SK-N-SH (cell line): ENCODE measurements around the gene MGLL. TPM values are rescaled to one million over a fixed set of nuclear protein-coding genes. Genes with fewer than 3 reads are reported as not detected.

ENCODE experiments used
- CTCF ChIA-PET: fragments of 300-600, 350-600 bp; formaldehyde crosslinking; extraction: SDS; loops from one replicate; lab custom pipeline; 2021; lab: Yijun Ruan, JAX
- POLR2A ChIA-PET: fragments of 350-600 bp; sonication (Branson Sonifier 250); formaldehyde crosslinking; extraction: SDS; loops from one replicate; lab custom pipeline; 2020; ENCODE audit warnings: antibody characterized with exemption, inconsistent platforms; lab: Yijun Ruan, JAX
- DNase-seq: peaks from one replicate; pipeline ENCODE4 v3.0.0; 2012
- H2AFZ ChIP-seq: fragments of 200-600 bp; sonication (generic); 2 replicates; pipeline ENCODE4 v1.8.1; 2016; ENCODE audit warnings: antibody characterized with exemption, mild to moderate bottlenecking, low read depth
- H3F3A ChIP-seq: fragments of 200-600 bp; sonication (generic); replicated peaks from 2 replicates; pipeline ENCODE3; 2016; ENCODE audit warnings: antibody characterized with exemption, mild to moderate bottlenecking; ENCODE audit not compliant: insufficient read depth
- H3K27ac ChIP-seq, 2 experiments: fragments of 200-500 bp in 1 of 2; fragments of 200-600 bp in 1 of 2; sonication (Bioruptor generic) in 1 of 2; sonication (generic), shearing (Covaris generic) in 1 of 2; 2 replicates each; pipeline versions ENCODE4 v1.5.1 to v1.6.1; 2014 to 2016; ENCODE audit warnings: low read depth in 2 of 2, inconsistent platforms in 1 of 2, low read length in 1 of 2, mild to moderate bottlenecking in 1 of 2, mixed read lengths in 1 of 2
- H3K27me3 ChIP-seq: fragments of 200-600 bp; sonication (generic), shearing (Covaris generic); 2 replicates; pipeline ENCODE4 v1.6.1; 2016; ENCODE audit warnings: mixed run types; ENCODE audit not compliant: insufficient read depth
- H3K36me3 ChIP-seq, 2 experiments: fragments of 200-500 bp in 1 of 2; fragments of 200-600 bp in 1 of 2; sonication (Bioruptor generic) in 1 of 2; sonication (generic) in 1 of 2; replicated peaks in 1 of 2; 2 replicates each; pipeline versions ENCODE3 to v1.5.1; 2014 to 2016; ENCODE audit warnings: low read length in 1 of 2, mild to moderate bottlenecking in 1 of 2; ENCODE audit not compliant: insufficient read depth in 2 of 2, control insufficient read depth in 1 of 2
- H3K4me1 ChIP-seq, 2 experiments: fragments of 200-500 bp in 1 of 2; fragments of 200-600 bp in 1 of 2; sonication (Bioruptor generic) in 1 of 2; sonication (generic), shearing (Covaris generic) in 1 of 2; 2 replicates each; pipeline versions ENCODE4 v1.5.1 to v1.6.1; 2014 to 2016; ENCODE audit warnings: low read depth in 1 of 2, low read length in 1 of 2, mixed run types in 1 of 2; ENCODE audit not compliant: insufficient read depth in 2 of 2, control insufficient read depth in 1 of 2
- H3K4me2 ChIP-seq: fragments of 200-600 bp; sonication (generic), shearing (Covaris generic); 2 replicates; pipeline ENCODE4 v1.6.1; 2017; ENCODE audit warnings: mixed run types
- H3K4me3 ChIP-seq, 2 experiments: fragments of 200-500 bp in 1 of 2; fragments of 200-600 bp in 1 of 2; sonication (Bioruptor generic) in 1 of 2; sonication (generic), shearing (Covaris generic) in 1 of 2; 2 replicates each; pipeline versions ENCODE4 v1.5.1 to v1.8.1; 2014 to 2016; ENCODE audit warnings: low read depth in 2 of 2, inconsistent platforms in 1 of 2, low read length in 1 of 2, mild to moderate bottlenecking in 1 of 2, mixed read lengths in 1 of 2, moderate library complexity in 1 of 2
- H3K79me2 ChIP-seq: fragments of 200-600 bp; sonication (generic); 2 replicates; pipeline ENCODE4 v1.8.1; 2017; ENCODE audit warnings: mild to moderate bottlenecking; ENCODE audit not compliant: insufficient read depth
- H3K9ac ChIP-seq: fragments of 200-600 bp; sonication (generic); 2 replicates; pipeline ENCODE4 v1.6.1; 2017; ENCODE audit warnings: mixed run types
- H3K9me2 ChIP-seq: fragments of 200-600 bp; sonication (generic); 2 replicates; pipeline ENCODE4 v1.6.1; 2017; ENCODE audit warnings: mixed run types
- H3K9me3 ChIP-seq: fragments of 200-600 bp; sonication (generic); 2 replicates; pipeline ENCODE4 v1.6.1; 2017; ENCODE audit warnings: mixed run types, mild to moderate bottlenecking, moderate library complexity
- H4K20me1 ChIP-seq: fragments of 200-600 bp; sonication (generic); 2 replicates; pipeline ENCODE4 v1.6.1; 2017; ENCODE audit warnings: mild to moderate bottlenecking, mixed run types; ENCODE audit not compliant: insufficient read depth
- CHD2 ChIP-seq: fragments of 150-350 bp; IDR thresholded peaks from 2 replicates; pipeline ENCODE4 v1.6.1; 2018; ENCODE audit warnings: low read length; ENCODE audit not compliant: partially characterized antibody
- EZH2phosphoT487 ChIP-seq: fragments of 200-600 bp; sonication (generic); IDR thresholded peaks from 2 replicates; pipeline ENCODE4 v1.6.1; 2017; ENCODE audit warnings: low read depth, mixed run types, mild to moderate bottlenecking, antibody characterized with exemption, moderate library complexity, borderline replicate concordance
- FOXM1 ChIP-seq: IDR thresholded peaks from 2 replicates; pipeline ENCODE4 v1.4.0; 2012; ENCODE audit warnings: low read depth, mild to moderate bottlenecking
- POLR2AphosphoS5 ChIP-seq: IDR thresholded peaks from 2 replicates; pipeline ENCODE4 v1.6.1; 2012; ENCODE audit warnings: low read depth, low read length
- RFX5 ChIP-seq: IDR thresholded peaks from 2 replicates; pipeline ENCODE4 v1.6.1; 2012; ENCODE audit warnings: mild to moderate bottlenecking, improper control_type of control experiment, low read length
- RXRA ChIP-seq: IDR thresholded peaks from 2 replicates; pipeline ENCODE4 v1.4.0; 2012; ENCODE audit warnings: low read depth, mild to moderate bottlenecking, borderline replicate concordance
- TCF12 ChIP-seq: IDR thresholded peaks from 2 replicates; pipeline ENCODE4 v1.4.0; 2012
- WGBS: methylation state at CpG from one replicate; pipeline ENCODE4 v1.1.6; 2017; ENCODE audit warnings: low lambda C conversion rate; 5-methylcytosine and 5-hydroxymethylcytosine counted together
- polyA plus RNA-seq, 3 experiments: library from polyadenylated mRNA; depleted of rRNA; stranded (reverse); fragments of >200 nt; gene quantifications; 2 replicates each; pipeline ENCODE4 v1.2.3, GENCODE V29; 2012
- TF ChIP-seq, protein P1 (sequence below): fragments of 200-600 bp; sonication (generic); IDR thresholded peaks from 2 replicates; pipeline ENCODE4 v1.6.1; 2017; ENCODE audit warnings: antibody characterized with exemption, mild to moderate bottlenecking, moderate library complexity
- TF ChIP-seq, protein P2 (sequence below): IDR thresholded peaks from 2 replicates; pipeline ENCODE4 v1.4.0; 2012; ENCODE audit warnings: low read depth, borderline replicate concordance

The MGLL gene
- polyA plus RNA-seq, 1 of the 3 experiments (the other 2 are of a cell fraction), result 2.2 TPM

DNA sequence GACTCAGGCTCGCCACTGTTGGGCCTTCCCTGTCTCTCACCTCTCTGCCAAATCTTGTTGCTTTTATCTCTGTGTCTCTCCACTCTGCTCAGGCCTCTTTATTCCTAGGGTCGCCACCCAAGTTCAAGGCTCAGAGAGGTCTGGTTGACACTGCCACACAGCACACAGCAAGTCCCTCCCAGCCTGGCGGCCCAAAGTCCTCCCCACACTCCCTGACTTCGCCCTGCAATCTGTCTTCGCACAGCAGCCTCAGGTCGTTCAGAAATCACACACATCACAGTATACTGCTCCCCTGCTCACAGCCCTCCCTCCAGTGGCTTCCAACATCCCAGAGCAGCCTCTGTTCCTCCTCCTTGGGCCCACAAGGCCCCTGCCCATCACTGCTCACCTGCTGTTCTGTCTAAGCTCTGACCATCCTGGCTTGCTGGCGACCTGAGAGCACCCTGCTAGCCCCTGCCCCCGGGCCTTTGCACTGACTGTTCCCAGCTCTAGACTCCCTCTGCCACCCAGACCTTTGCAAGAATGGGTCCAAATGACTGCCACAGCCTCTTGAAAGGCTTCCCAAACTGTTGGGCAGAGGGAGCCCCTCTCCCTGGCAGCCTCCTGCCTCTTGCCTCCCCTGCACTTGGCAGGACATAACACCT lies 48.4 kb downstream of the MGLL start:
- WGBS, result 90% methylated on average over 8 of the region's 8 CpGs
- TF ChIP-seq, protein P1, sequence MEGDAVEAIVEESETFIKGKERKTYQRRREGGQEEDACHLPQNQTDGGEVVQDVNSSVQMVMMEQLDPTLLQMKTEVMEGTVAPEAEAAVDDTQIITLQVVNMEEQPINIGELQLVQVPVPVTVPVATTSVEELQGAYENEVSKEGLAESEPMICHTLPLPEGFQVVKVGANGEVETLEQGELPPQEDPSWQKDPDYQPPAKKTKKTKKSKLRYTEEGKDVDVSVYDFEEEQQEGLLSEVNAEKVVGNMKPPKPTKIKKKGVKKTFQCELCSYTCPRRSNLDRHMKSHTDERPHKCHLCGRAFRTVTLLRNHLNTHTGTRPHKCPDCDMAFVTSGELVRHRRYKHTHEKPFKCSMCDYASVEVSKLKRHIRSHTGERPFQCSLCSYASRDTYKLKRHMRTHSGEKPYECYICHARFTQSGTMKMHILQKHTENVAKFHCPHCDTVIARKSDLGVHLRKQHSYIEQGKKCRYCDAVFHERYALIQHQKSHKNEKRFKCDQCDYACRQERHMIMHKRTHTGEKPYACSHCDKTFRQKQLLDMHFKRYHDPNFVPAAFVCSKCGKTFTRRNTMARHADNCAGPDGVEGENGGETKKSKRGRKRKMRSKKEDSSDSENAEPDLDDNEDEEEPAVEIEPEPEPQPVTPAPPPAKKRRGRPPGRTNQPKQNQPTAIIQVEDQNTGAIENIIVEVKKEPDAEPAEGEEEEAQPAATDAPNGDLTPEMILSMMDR, result no peak
- TF ChIP-seq CHD2 (no peak), TCF12 (no peak), FOXM1 (no peak)
- TF ChIP-seq, protein P2, sequence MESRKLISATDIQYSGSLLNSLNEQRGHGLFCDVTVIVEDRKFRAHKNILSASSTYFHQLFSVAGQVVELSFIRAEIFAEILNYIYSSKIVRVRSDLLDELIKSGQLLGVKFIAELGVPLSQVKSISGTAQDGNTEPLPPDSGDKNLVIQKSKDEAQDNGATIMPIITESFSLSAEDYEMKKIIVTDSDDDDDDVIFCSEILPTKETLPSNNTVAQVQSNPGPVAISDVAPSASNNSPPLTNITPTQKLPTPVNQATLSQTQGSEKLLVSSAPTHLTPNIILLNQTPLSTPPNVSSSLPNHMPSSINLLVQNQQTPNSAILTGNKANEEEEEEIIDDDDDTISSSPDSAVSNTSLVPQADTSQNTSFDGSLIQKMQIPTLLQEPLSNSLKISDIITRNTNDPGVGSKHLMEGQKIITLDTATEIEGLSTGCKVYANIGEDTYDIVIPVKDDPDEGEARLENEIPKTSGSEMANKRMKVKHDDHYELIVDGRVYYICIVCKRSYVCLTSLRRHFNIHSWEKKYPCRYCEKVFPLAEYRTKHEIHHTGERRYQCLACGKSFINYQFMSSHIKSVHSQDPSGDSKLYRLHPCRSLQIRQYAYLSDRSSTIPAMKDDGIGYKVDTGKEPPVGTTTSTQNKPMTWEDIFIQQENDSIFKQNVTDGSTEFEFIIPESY, result no peak
- H3F3A ChIP-seq, result peaks cover 9% of the 10 kb centered on the region

DNA sequence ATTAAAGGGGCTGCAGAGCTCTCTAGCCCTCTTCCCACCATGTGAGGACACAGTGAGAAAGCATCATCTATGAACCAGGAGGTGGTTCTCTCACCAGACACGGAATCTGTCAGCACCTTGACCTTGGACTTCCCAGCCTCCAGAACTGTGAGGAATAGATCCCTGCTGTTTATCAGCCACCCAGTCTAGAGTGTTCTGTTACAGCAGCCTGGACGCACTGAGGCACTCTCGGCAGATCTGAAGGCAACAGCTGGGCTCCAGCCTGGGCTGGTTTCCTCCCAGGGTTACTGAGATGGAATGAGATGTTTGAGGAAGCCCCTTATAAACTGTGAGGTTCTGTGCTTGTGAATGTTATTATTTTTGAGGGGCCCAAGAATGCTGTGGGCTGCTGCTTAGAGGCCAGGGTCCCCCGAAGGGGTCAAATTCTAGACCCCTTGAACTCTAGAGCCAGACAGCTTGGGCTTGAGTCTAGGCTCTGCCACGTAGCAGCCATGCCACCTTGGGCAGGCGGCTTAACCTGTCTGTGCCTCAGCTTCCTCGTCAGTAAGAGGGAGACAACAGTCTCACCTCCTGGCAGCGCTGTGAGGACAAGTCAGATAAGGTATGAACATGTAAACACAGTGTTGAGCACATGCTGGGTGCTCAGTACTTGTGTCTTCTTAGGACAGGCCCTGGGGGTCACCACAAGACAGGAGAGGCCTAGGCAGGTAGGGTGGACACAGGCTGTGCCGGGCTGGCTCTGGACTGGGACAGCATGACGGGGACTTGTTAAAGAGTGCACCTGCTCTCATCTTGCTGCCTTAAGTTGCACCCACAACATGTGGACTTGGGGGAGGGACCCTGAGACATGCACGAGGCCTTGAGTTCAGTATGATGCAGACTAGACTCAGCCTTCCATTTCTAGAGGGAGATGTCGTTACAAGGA lies 49.2 kb downstream of the MGLL start:
- no peak overlapping the region for H2AFZ ChIP-seq
- ChIA-PET POLR2A (no interaction called here), CTCF (no interaction called here)
- no peaks in the 10 kb centered on the region for H3K79me2 ChIP-seq
- no peak overlapping the region for H3K27ac ChIP-seq
- H4K20me1 ChIP-seq, result no peaks in the 10 kb centered on the region
- H3K4me2 ChIP-seq, result no peak overlapping the region
- 97% methylated on average over 8 of the region's 12 CpGs for WGBS
- no peaks in the 10 kb centered on the region for H3K36me3 ChIP-seq
- no peaks in the 10 kb centered on the region for H3K9me3 ChIP-seq
- H3K9ac ChIP-seq, result no peak overlapping the region
- no peaks in the 10 kb centered on the region for H3K9me2 ChIP-seq
- DNase-seq, result no peak
- TF ChIP-seq RFX5 (no peak), POLR2AphosphoS5 (no peak), EZH2phosphoT487 (no peak), RXRA (no peak)
- H3F3A ChIP-seq, result peaks cover 15% of the 10 kb centered on the region
- H3K27me3 ChIP-seq, result no peaks in the 10 kb centered on the region
- H3K4me3 ChIP-seq, result no peak overlapping the region
- peaks cover 21% of the 10 kb centered on the region in 2 experiments; a peak in 3 of 4 replicates for H3K4me1 ChIP-seq

More for the DNA sequence above, 48.4 kb downstream of the MGLL start:
- H3K79me2 ChIP-seq, result no peaks in the 10 kb centered on the region
- H3K9ac ChIP-seq, result no peak overlapping the region
- no peak overlapping the region for H3K4me3 ChIP-seq
- no peaks in the 10 kb centered on the region for H3K27me3 ChIP-seq
- ChIA-PET POLR2A (no interaction called here), CTCF (no interaction called here)
- no peak for DNase-seq
- no peaks in the 10 kb centered on the region for H3K9me2 ChIP-seq
- no peaks in the 10 kb centered on the region for H3K36me3 ChIP-seq
- H3K27ac ChIP-seq, result no peak overlapping the region; a peak in 1 of 4 replicates
- no peaks in the 10 kb centered on the region for H4K20me1 ChIP-seq
- H3K9me3 ChIP-seq, result no peaks in the 10 kb centered on the region
- no peak overlapping the region for H3K4me2 ChIP-seq
- H3K4me1 ChIP-seq, result peaks cover 17 to 21% of the 10 kb centered on the region in 2 experiments; a peak in 3 of 4 replicates
- H2AFZ ChIP-seq, result no peak overlapping the region
